Activated CD8-positive, alpha-beta T cell treated with anti-CD3 and anti-CD28 coated beads for 36 hours (primary cell): Measurements from ENCODE around the gene PSME1. TPM values are rescaled to one million over a fixed set of nuclear protein-coding genes. Genes with fewer than 3 reads are reported as not detected.

Source experiments
- ATAC-seq: fragments of 200-7000 bp; cut with Tn5 transposase; one replicate; pipeline ENCODE4 v1.10.0; 2021; ENCODE audit warnings: mild to moderate bottlenecking, moderate library complexity
- CTCF ChIA-PET: fragments of 350-600 bp; sonication (Branson Sonifier 250); formaldehyde crosslinking; loops from one replicate; lab custom pipeline; 2021; ENCODE audit warnings: antibody characterized with exemption; lab: Charles Lee
- POLR2A ChIA-PET: fragments of 350-600 bp; sonication (Branson Sonifier 250); formaldehyde crosslinking; loops from one replicate; lab custom pipeline; 2021; ENCODE audit warnings: antibody characterized with exemption; lab: Charles Lee
- DNase-seq: peaks from one replicate; pipeline ENCODE4 v3.0.0-alpha.2; 2020
- H3K27ac Mint-ChIP-seq: one replicate; pipeline ENCODE4 v1.8.0; 2021; ENCODE audit warnings: mild to moderate bottlenecking, mixed read lengths
- H3K27me3 Mint-ChIP-seq: one replicate; pipeline ENCODE4 v1.8.0; 2021; ENCODE audit warnings: mixed read lengths
- H3K36me3 Mint-ChIP-seq: one replicate; pipeline ENCODE4 v1.8.0; 2021; ENCODE audit warnings: low read depth, mixed read lengths
- H3K4me1 Mint-ChIP-seq: one replicate; pipeline ENCODE4 v1.8.0; 2021; ENCODE audit warnings: low read depth, mixed read lengths
- H3K4me3 Mint-ChIP-seq: one replicate; pipeline ENCODE4 v1.8.0; 2021; ENCODE audit warnings: mild to moderate bottlenecking, moderate library complexity, mixed read lengths
- H3K9me3 Mint-ChIP-seq: one replicate; pipeline ENCODE4 v1.8.0; 2021; ENCODE audit warnings: mixed read lengths
- CTCF ChIP-seq: fragments of 200-600 bp; IDR thresholded peaks from one replicate; pipeline ENCODE4 v1.8.0; 2022; ENCODE audit warnings: antibody characterized with exemption, mild to moderate bottlenecking
- intact Hi-C: fragments of 100-400 bp; cut with micrococcal nuclease; formaldehyde crosslinking; loops from one replicate; pipeline ENCODE4 v1.10.0; 2022
- total RNA-seq, 2 experiments: library from RNA; stranded (reverse); gene quantifications; one replicate each; pipeline ENCODE4 v1.2.3, GENCODE V29; 2021

Gene PSME1
- total RNA-seq, 2 experiments from 2014 or later, result 451 to 460 TPM

GRCh38 chr14:24150567-24150966 is 14.6 kb downstream of the PSME1 start:
- ChIA-PET CTCF (interaction anchor here (8.0 kb wide), 1 partner anchor 10 kb away, joined by 91 read pairs; the partner anchor contains the start of gene IRF9), POLR2A (interaction anchor here (0.7 to 10.7 kb wide), 8 partner anchors 9 to 93 kb away, joined by 3 to 178 read pairs (median 4); partner anchors contain the start of genes DCAF11, EMC9, GMPR2 and IPO4)
- Mint-ChIP-seq H3K36me3 (peaks cover 57% of the 10 kb centered on the region), H3K4me3 (no peak overlapping the region), H3K27ac (peak overlapping the region; percentile 12), H3K9me3 (no peaks in the 10 kb centered on the region), H3K4me1 (peaks cover 30% of the 10 kb centered on the region), H3K27me3 (no peaks in the 10 kb centered on the region)
- no peak for DNase-seq
- no peak for TF ChIP-seq CTCF
- intact Hi-C loops, result no loop called here
- no peak for ATAC-seq

GRCh38 chr14:24150993-24151392 is 15.0 kb downstream of the PSME1 start:
- intact Hi-C loops, result no loop called here
- CTCF ChIA-PET, result interaction anchor here (0.8 to 8.0 kb wide), 2 partner anchors 10 to 15 kb away, joined by 3 to 91 read pairs; partner anchors contain the start of genes IRF9 and PSME1
- H3K27me3 Mint-ChIP-seq, result no peaks in the 10 kb centered on the region
- ATAC-seq, result no peak
- no peak for DNase-seq
- H3K9me3 Mint-ChIP-seq, result no peaks in the 10 kb centered on the region
- POLR2A ChIA-PET, result interaction anchor here (0.6 to 10.7 kb wide), 9 partner anchors 10 to 123 kb away, joined by 3 to 178 read pairs (median 3); partner anchors contain the start of genes EMC9, GMPR2, IPO4 and IRF9
- no peak overlapping the region for H3K4me3 Mint-ChIP-seq
- TF ChIP-seq CTCF, result no peak
- H3K36me3 Mint-ChIP-seq, result peaks cover 57% of the 10 kb centered on the region
- H3K4me1 Mint-ChIP-seq, result peaks cover 25% of the 10 kb centered on the region
- H3K27ac Mint-ChIP-seq, result no peak overlapping the region

GRCh38 chr14:24151404-24152080 is 15.5 kb downstream of the PSME1 start:
- Mint-ChIP-seq H3K27ac (no peak overlapping the region), H3K36me3 (peaks cover 57% of the 10 kb centered on the region), H3K4me3 (no peak overlapping the region), H3K9me3 (no peaks in the 10 kb centered on the region), H3K27me3 (no peaks in the 10 kb centered on the region), H3K4me1 (peaks cover 25% of the 10 kb centered on the region)
- no peak for DNase-seq
- no peak for ATAC-seq
- intact Hi-C loops, result no loop called here
- no peak for TF ChIP-seq CTCF
- CTCF ChIA-PET, result interaction anchor here (0.8 to 8.0 kb wide), 3 partner anchors 9 to 32 kb away, joined by 3 to 91 read pairs (median 3); partner anchors contain the start of genes IRF9 and PSME1
- POLR2A ChIA-PET, result interaction anchor here (0.6 to 10.7 kb wide), 9 partner anchors 11 to 157 kb away, joined by 3 to 178 read pairs (median 3); partner anchors contain the start of genes GMPR2, IRF9 and PSME1

- DNase-seq (no peak), ATAC-seq (no peak)
- ChIA-PET POLR2A (interaction anchor here (0.6 to 3.1 kb wide), 9 partner anchors 9 to 56 kb away, joined by 3 to 10 read pairs (median 3); partner anchors contain the start of genes IPO4, PSME1, PSME2 and RNF31), CTCF (interaction anchor here (1.1 to 1.8 kb wide), 4 partner anchors 9 to 97 kb away, joined by 3 to 4 read pairs (median 4); no protein-coding TSS in a partner anchor)
- no peaks in the 10 kb centered on the region for H3K27me3 Mint-ChIP-seq
- intact Hi-C loops, result no loop called here
- H3K27ac Mint-ChIP-seq, result peak overlapping the region; percentile 59
- no peak overlapping the region for H3K4me3 Mint-ChIP-seq
- H3K4me1 Mint-ChIP-seq, result peaks cover 11% of the 10 kb centered on the region
- TF ChIP-seq CTCF, result no peak
- peaks cover 53% of the 10 kb centered on the region for H3K36me3 Mint-ChIP-seq
- no peaks in the 10 kb centered on the region for H3K9me3 Mint-ChIP-seq
Observed at GRCh38 chr14:24155100-24155499, 19.1 kb downstream of the PSME1 start.
